HG03159 (cell line): ENCODE data around the gene REEP3.
A peak's percentile ranks its signal among the peaks of the same experiment; 100 is the strongest.

Experiments used
- ATAC-seq: cut with Tn5 transposase; IDR thresholded peaks from one replicate; pipeline ENCODE4 v1.9.1; 2021; ENCODE audit warnings: mild to moderate bottlenecking, moderate library complexity; ENCODE audit not compliant: unreplicated experiment

REEP3 gene

GRCh38 chr10:63505562-63505961 lies 15.6 kb upstream of the REEP3 start:
- no peak for ATAC-seq

- ATAC-seq: no peak
These were observed 14.6 kb upstream of the REEP3 start for GRCh38 chr10:63506554-63506953.

- ATAC-seq: no peak
These were observed 6.0 kb upstream of the REEP3 start for GRCh38 chr10:63515002-63515763.

GRCh38 chr10:63516207-63516606 lies 5.0 kb upstream of the REEP3 start:
- no peak for ATAC-seq

- no peak for ATAC-seq
These were observed 2.4 kb upstream of the REEP3 start for GRCh38 chr10:63518690-63519288.

GRCh38 chr10:63521416-63522276 lies 445 bp downstream of the REEP3 start:
- peak; percentile 62 for ATAC-seq

- ATAC-seq: no peak
These were observed 1.1 kb downstream of the REEP3 start for GRCh38 chr10:63522277-63522687.

- no peak for ATAC-seq
These were observed 1.8 kb downstream of the REEP3 start for GRCh38 chr10:63522995-63523394.

GRCh38 chr10:63525021-63525420 lies 3.8 kb downstream of the REEP3 start:
- ATAC-seq: no peak

GRCh38 chr10:63527401-63527800 lies 6.2 kb downstream of the REEP3 start:
- no peak for ATAC-seq

GRCh38 chr10:63528084-63528744 lies 7.0 kb downstream of the REEP3 start:
- no peak for ATAC-seq

- ATAC-seq: no peak
These were observed 9.2 kb downstream of the REEP3 start for GRCh38 chr10:63530409-63530808.

GRCh38 chr10:63534723-63535122 lies 13.5 kb downstream of the REEP3 start:
- ATAC-seq: no peak

GRCh38 chr10:63536698-63537097 lies 15.5 kb downstream of the REEP3 start:
- no peak for ATAC-seq

- no peak for ATAC-seq
These were observed 16.3 kb downstream of the REEP3 start for GRCh38 chr10:63537536-63537935.

- no peak for ATAC-seq
These were observed 18.2 kb downstream of the REEP3 start for GRCh38 chr10:63539377-63539776.

GRCh38 chr10:63539994-63540393 lies 18.8 kb downstream of the REEP3 start:
- ATAC-seq: no peak

GRCh38 chr10:63542835-63543575 lies 21.8 kb downstream of the REEP3 start:
- no peak for ATAC-seq

- ATAC-seq: no peak
These were observed 22.4 kb downstream of the REEP3 start for GRCh38 chr10:63543576-63543962.

- ATAC-seq: no peak
These were observed 23.2 kb downstream of the REEP3 start for GRCh38 chr10:63544418-63544817.
